Left lung (tissue), 14 donors: Measurements from ENCODE around the gene SMAD5. TPM values are rescaled to one million over a fixed set of nuclear protein-coding genes. Genes with fewer than 3 reads are reported as not detected.

Experiments
- ATAC-seq: fragments of 200-7000 bp; cut with Tn5 transposase; one replicate; pipeline ENCODE4 v1.9.1; 2020; ENCODE audit warnings: moderate library complexity
- DNase-seq, 4 donors: peaks; one replicate each; pipeline ENCODE4 v3.0.0-alpha.2; 2013 to 2020
- H3K27ac ChIP-seq, 2 donors: fragments of 200-600 bp; sonication (generic) in 1 of 2; one replicate each; pipeline versions ENCODE4 v1.5.0 to v1.8.0; 2020 to 2021
- H3K27me3 ChIP-seq, 2 donors: fragments of 200-600 bp; sonication (generic) in 1 of 2; one replicate each; pipeline versions ENCODE4 v1.5.0 to v1.8.0; 2020 to 2021
- H3K36me3 ChIP-seq, 2 donors: fragments of 200-600 bp; sonication (generic) in 1 of 2; one replicate each; pipeline versions ENCODE4 v1.5.0 to v1.8.0; 2020 to 2021
- H3K4me1 ChIP-seq, 2 donors: fragments of 200-600 bp; one replicate each; pipeline ENCODE4 v1.8.0; 2021
- H3K4me3 ChIP-seq, 2 donors: fragments of 200-600 bp; sonication (generic) in 1 of 2; one replicate each; pipeline versions ENCODE4 v1.5.0 to v1.8.0; 2020 to 2021; ENCODE audit warnings: mild to moderate bottlenecking in 1 of 2
- H3K9me3 ChIP-seq, 2 donors: fragments of 200-600 bp; sonication (generic) in 1 of 2; one replicate each; pipeline versions ENCODE4 v1.5.0 to v1.8.0; 2020 to 2021
- CTCF ChIP-seq, 2 donors: fragments of 200-600 bp; sonication (generic) in 1 of 2; IDR thresholded peaks; one replicate each; pipeline versions ENCODE4 v1.5.0 to v1.8.0; 2021; ENCODE audit warnings: antibody characterized with exemption in 2 of 2
- intact Hi-C, 2 donors: fragments of 100-400 bp; cut with DNase I; formaldehyde crosslinking; loops; one replicate each; pipeline versions ENCODE4 v1.11.2 to v1.14.2; 2022
- long read RNA-seq, 12 donors: library from polyadenylated mRNA in 2 of 12; unstranded in 2 of 12; transcript quantifications; one replicate each; pipeline ENCODE4 v2.0.0 and lab custom pipeline, GENCODE V29; 2019 to 2026
- polyA plus RNA-seq, 6 donors: library from polyadenylated mRNA; unstranded; fragments of 120-200 nt; gene quantifications; one replicate each; pipeline ENCODE4 v1.2.1, GENCODE V29; 2013; ENCODE audit not compliant: insufficient read length in 6 of 6
- total RNA-seq, 2 donors: library from RNA; stranded (reverse); fragmentation: NEBNext Ultra II Directional; extraction: Animal tissue kit (Norgen Biotek cat#: 25700); gene quantifications; one replicate each; pipeline ENCODE4 v1.2.1, GENCODE V29; 2021
- donor health status: DM: no; HTN: yes; CAD: no.
- donor health status: DM: no; HTN: no; CAD: no.

SMAD5 gene
- total RNA-seq (10 to 100 TPM; 54.7 to 55.5 TPM), polyA plus RNA-seq (10 to 100 TPM; 72.6 to 83.5 (median 74.5) TPM)
- long read RNA-seq, donor 1, full-length matches to known transcripts = 13 of 99 reads
- long read RNA-seq, donor 1, partial matches to known transcripts = 86 of 99 reads
- long read RNA-seq, donor 1, other reads (novel, unspliced or antisense) = 0 of 99 reads
- long read RNA-seq, donor 2, full-length matches to known transcripts = 15 of 73 reads
- long read RNA-seq, donor 2, partial matches to known transcripts = 58 of 73 reads
- long read RNA-seq, donor 2, other reads (novel, unspliced or antisense) = 0 of 73 reads
- long read RNA-seq, donor 3, full-length matches to known transcripts = 4 of 4 reads
- long read RNA-seq, donor 3, partial matches to known transcripts = 0 of 4 reads
- long read RNA-seq, donor 3, other reads (novel, unspliced or antisense) = 0 of 4 reads
- long read RNA-seq, donor 4, full-length matches to known transcripts = 3 of 11 reads
- long read RNA-seq, donor 4, partial matches to known transcripts = 7 of 11 reads
- long read RNA-seq, donor 4, other reads (novel, unspliced or antisense) = 1 of 11 reads
- long read RNA-seq, donor 5, full-length matches to known transcripts = 9 of 47 reads
- long read RNA-seq, donor 5, partial matches to known transcripts = 38 of 47 reads
- long read RNA-seq, donor 5, other reads (novel, unspliced or antisense) = 0 of 47 reads
- long read RNA-seq, donor 6, full-length matches to known transcripts = 3 of 11 reads
- long read RNA-seq, donor 6, partial matches to known transcripts = 8 of 11 reads
- long read RNA-seq, donor 6, other reads (novel, unspliced or antisense) = 0 of 11 reads
- long read RNA-seq, donor 7, full-length matches to known transcripts = 3 of 3 reads
- long read RNA-seq, donor 7, partial matches to known transcripts = 0 of 3 reads
- long read RNA-seq, donor 7, other reads (novel, unspliced or antisense) = 0 of 3 reads
- long read RNA-seq, donor 8, full-length matches to known transcripts = 8 of 14 reads
- long read RNA-seq, donor 8, partial matches to known transcripts = 6 of 14 reads
- long read RNA-seq, donor 8, other reads (novel, unspliced or antisense) = 0 of 14 reads
- long read RNA-seq, donor 9 = 0 reads
- long read RNA-seq, donor 10, partial matches to known transcripts = 2 of 2 reads
- long read RNA-seq, donor 10, other reads (novel, unspliced or antisense) = 0 of 2 reads
- long read RNA-seq, donor 11, full-length matches to known transcripts = 2 of 28 reads
- long read RNA-seq, donor 11, partial matches to known transcripts = 26 of 28 reads
- long read RNA-seq, donor 11, other reads (novel, unspliced or antisense) = 0 of 28 reads
- long read RNA-seq, donor 12, full-length matches to known transcripts = 7 of 24 reads
- long read RNA-seq, donor 12, partial matches to known transcripts = 17 of 24 reads
- long read RNA-seq, donor 12, other reads (novel, unspliced or antisense) = 0 of 24 reads

GRCh38 chr5:136132557-136133221, at the start of gene SMAD5:
Gene SMAD5, plus strand, starts transcription at chr5:136132845. Its CDS starts 20,916 bp downstream, at chr5:136153761.
- no peaks in the 10 kb centered on the region for H3K36me3 ChIP-seq
- H3K27me3 ChIP-seq = no peaks in the 10 kb centered on the region
- no peaks in the 10 kb centered on the region for H3K9me3 ChIP-seq
- intact Hi-C loops = no loop called here
- TF ChIP-seq CTCF (IDR thresholded peaks at IDR 0.05) = no peak
- H3K4me3 ChIP-seq = peak within 1 kb of the TSS; percentile 89 to 90
- peaks cover 10 to 46% of the 10 kb centered on the region in 2 donors for H3K4me1 ChIP-seq
- H3K27ac ChIP-seq = peak within 1 kb of the TSS; percentile 95 to 97
- ATAC-seq (peak; percentile 98), DNase-seq (peak; percentile 96 to 99 (median 98))

- DNase-seq = no peak
- Histone ChIP-seq H3K36me3 (no peaks in the 10 kb centered on the region), H3K4me1 (peaks cover 9 to 31% of the 10 kb centered on the region in 2 donors), H3K4me3 (no peak overlapping the region), H3K27ac (no peak overlapping the region), H3K9me3 (no peaks in the 10 kb centered on the region), H3K27me3 (peaks cover 0 to 22% of the 10 kb centered on the region in 2 donors)
- no peak for ATAC-seq
- intact Hi-C loops = no loop called here
- TF ChIP-seq CTCF (IDR thresholded peaks at IDR 0.05) = no peak
These were observed 47.9 kb upstream of the SMAD5 start for GRCh38 chr5:136084698-136085097.

- Histone ChIP-seq H3K27ac (no peak overlapping the region), H3K4me3 (no peak overlapping the region), H3K27me3 (peaks cover 0 to 5% of the 10 kb centered on the region in 2 donors), H3K36me3 (no peaks in the 10 kb centered on the region), H3K9me3 (no peaks in the 10 kb centered on the region), H3K4me1 (peaks cover 9 to 18% of the 10 kb centered on the region in 2 donors)
- no peak for TF ChIP-seq CTCF (IDR thresholded peaks at IDR 0.05)
- DNase-seq = no peak
- no peak for ATAC-seq
- intact Hi-C loops = no loop called here
These were observed 45.7 kb upstream of the SMAD5 start for GRCh38 chr5:136086783-136087566.
